ENCODE measurements around the gene SFXN5.

SFXN5 gene

DNA sequence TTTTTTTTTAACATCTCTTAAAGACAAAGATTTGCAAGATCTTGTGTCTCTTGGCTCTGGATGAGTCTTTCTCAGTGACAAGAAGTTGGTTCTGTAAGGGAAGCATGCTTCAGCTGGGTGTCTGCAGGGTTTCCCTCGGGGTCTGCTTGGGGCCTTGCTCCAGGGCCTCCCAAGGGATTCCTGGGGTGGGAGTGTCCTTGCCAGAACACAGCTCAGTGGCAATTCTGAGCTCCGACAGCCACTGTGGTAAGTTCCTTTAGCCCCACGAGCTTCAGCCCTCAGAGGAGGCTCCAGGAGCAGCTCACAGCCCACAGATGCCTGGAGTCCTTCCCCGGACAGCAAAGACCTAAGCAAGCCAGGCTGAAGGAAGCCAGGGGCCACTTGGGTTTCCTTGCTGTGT is 101.8 kb downstream of the SFXN5 start:
- DNase-seq = no peak

DNA sequence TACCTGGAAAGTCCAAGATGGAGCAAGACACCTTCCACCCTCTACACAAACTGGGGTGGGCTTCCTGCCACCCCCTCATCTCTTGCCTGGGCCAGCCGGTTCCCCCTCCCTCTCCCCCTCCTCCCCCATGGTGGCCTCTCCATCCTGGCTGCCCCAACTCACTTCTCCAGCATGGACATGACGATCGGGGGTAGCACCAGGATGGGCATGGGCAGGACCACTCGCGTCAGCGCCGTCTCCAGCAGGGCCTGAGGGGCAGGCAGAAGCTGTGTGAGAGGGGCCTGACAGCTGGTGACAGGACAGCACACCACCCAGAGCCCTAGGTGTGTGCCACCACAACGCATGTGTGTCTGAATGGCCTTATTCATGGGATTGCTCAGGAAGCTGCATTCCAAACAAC is 103.2 kb downstream of the SFXN5 start:
- no peak for DNase-seq

DNA sequence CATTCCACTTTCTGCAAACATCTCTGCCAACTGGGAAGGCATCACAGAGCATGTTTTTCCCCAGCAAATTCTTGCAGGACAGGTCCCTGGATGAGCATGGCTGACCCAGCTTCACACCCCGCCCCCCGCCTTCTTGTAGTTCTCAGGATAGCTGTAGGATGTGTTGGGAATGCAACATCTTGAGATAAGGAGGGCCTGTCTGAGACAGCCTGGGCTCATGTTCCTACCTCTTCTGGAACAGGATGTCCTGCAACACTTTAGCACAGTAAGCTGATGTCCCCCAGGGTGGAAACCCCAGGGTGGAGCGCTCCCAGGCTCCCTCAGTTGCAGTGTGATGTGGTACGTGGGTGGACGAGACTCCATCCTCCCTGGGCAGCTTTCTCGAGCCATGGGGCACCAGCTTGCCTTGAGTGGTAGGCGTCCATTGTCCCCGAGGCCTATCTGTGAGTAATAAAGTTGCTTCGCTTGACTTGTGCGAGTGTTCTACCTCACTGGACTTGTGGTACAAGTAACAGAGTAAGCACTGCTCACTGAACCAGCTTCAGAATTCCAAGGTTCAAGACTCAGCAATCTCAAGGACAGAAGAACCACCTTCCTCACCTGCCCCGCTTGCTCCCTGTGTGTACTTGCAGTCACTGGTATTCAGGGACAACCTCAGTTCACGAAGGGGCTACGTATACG is 105.6 kb downstream of the SFXN5 start:
- no peak for DNase-seq

DNA sequence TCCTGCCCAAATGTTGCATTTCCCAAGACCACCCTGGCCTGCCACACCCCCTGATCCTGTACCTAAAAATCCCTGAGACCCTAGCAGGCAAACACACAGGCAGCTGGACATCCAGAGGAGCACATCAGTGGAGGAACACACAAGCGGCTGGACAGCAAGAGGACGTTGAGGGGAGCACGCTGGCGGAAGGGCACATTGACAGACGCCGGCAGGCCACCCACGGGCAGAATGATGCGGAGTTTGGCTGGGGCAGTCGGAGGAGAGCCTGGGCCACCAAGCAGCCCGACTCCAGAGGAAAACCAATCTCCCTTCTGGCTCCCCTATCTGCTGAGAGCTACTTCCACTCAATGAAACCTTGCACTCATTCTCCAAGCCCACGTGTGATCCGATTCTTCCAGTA is 106.5 kb downstream of the SFXN5 start:
- DNase-seq = no peak

GRCh38 chr2:72964146-72964525 is 107.4 kb downstream of the SFXN5 start:
- DNase-seq = no peak

DNA sequence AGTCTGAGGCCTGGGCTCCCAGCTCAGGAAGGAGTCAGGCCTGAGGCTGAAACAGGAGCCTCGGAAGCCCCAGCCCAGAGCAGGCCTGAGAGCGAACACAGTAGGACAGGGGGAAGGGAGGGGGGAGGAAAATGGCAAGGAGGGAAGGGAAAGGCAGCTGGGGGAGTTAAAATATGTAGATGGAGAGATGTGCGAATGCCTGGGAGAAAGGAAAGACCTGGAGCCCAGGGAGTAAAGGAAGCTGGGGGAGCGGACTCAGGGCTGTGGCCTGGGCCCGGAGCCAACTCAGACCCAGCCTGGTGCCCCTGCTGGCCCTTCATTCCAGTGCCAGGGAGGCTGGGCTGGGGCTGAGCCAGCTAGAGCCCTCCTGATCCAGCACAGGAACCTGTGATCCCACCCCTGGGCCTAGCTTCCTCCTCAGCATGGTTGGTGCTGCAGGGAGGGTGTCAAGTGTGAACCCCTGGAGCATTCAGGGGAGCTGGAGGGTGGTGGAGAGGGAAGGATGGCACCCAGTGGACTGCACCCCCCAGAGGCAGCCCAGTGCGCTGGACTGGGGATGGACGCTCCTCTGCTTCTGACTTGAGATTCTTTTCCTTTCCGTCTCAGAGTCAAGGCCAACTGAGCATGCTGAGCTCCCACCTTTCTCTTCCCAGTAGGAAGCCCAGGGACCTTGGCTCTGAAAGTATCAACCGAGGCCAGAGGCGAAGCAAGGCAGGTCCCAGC is 107.9 kb downstream of the SFXN5 start:
- DNase-seq = no peak

- DNase-seq = no peak
These were observed 108.6 kb downstream of the SFXN5 start for GRCh38 chr2:72962911-72963310.

GRCh38 chr2:72961853-72962468 is 109.6 kb downstream of the SFXN5 start:
- DNase-seq = no peak

DNA sequence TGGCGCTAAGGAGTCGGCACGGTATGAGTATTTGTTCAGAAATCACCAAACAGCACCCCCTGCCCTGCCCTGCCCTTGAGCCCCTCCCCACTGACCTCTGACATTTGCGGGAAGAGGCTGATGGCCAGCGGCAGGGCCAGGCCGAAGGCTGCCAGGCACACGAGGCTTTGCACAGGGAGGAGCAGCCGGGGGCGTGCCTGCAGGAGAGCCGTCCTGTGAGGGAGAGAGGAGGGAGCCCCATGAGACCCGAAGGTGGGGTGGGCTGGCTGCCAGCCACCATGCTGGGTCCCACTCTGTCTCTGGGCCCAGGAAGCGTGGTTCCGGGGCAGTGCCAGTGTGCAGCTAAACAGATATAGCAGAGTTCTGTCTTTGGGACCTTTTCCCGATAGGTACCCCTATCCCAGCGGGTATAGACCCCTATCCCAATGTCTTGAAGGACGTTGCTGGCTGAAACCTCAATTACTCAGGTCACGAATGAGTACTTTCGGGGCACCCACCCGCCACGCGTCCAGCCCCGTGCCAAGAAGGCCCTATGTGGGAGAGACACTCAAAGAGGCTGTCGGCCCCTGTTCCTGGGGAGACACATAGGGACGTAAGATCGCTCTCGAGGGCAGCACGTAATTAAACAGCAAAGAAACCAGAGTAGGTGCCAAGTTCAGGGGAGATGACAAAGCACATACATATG is 110.3 kb downstream of the SFXN5 start:
- no peak for DNase-seq

GRCh38 chr2:72959995-72960981 is 111.2 kb downstream of the SFXN5 start:
- DNase-seq = no peak

DNA sequence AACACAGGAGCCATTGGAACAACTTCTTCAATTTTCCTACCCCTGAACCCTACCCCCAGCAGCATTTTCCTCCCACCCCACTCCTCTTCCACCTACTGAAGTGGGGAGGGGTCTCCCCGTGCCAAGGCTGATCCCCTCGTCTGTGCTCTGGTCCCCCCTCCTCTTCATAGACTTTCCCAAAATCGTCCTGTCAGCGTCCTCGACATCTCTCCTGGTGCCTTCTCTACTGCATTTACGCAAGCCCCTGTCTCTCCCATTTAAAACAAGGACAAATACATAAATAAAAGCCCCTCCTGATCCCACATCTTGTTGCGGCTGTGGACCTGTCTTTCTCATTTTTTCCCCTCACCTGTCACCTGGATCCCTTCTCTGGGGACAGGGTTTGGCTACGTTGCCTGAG is 112.0 kb downstream of the SFXN5 start:
- DNase-seq = no peak

DNA sequence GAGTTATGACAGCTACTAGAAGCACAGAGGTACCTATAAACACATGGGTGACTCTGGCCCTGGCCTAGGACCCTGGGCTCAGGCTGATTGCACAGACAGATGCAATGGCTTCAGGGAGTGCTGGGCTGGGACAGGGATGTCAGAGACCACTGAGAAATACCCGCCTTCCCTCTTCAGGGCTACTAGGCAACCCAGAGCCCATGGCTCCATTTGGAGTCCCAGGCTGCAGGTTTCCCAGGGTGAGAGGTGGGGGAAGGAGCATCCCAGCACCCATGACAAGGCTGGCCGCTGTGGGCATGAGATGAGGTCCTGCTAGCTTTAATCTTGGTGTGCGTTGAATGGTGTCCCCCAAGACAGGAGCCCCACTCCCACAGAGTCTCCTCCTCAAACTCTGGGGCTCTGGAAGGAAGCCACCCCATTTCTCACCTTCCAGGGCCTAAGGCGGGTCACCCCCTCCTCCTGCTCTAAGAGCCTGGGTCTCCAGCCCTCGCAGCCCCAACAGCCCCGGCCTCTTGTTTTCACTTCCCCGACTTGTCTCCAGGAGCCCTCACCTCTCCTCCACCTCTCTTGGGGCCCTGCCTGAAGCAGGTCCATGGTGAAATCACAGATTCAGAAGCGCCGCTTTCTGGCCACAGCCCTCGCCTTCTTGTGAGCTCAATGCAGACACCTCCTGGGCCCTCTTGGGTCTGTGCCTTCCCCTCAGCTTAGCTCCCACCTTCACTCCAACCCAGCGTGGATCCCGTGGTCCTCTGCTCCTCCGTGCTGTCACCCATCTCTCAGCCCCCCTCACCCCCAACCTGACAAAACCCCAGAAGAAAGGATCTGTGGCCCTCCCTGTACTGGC is 112.7 kb downstream of the SFXN5 start:
- no peak for DNase-seq

- DNase-seq = no peak
These were observed 114.6 kb downstream of the SFXN5 start for GRCh38 chr2:72956936-72957335.

- no peak for DNase-seq
These were observed 115.5 kb downstream of the SFXN5 start for GRCh38 chr2:72956050-72956395.

DNA sequence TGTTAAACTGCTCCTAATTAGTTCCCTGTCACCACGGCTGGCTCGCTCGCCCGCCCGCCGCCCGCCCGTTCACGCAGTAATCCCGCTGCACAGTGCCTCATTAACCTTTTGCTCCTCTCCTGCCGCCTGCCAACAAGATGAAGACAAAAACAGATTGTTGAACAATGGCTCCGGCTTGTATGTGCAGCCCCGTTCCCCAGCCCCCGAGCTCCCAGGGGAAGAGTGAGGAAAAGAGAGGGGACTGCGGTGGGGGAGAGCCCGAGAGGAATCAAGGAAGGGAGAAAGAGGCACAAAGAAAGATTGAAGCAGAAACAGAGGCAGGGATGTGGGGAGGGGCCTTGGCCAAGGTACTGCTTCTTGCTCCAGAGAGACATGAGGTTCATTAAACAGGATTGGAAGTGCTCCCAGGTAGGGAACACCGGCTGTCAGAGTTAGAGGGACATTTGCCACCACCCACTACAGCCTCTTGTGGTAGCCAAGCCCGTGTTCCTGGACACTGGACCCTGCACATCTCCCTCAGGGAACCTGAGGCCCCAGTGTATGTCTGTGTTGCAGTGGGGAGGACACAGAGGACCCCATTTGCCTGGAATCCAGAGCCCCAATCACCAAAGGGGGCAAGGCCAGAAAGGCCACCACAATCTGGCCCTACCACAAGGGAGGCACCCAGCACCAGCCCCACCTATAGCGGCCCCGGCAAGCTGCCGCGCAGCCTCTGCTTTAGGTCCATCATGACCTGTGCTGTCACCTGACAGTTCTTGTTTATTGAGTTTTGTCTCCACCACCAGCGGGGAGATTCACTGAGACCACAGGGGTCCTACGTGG is 116.1 kb downstream of the SFXN5 start:
- no peak for DNase-seq

DNA sequence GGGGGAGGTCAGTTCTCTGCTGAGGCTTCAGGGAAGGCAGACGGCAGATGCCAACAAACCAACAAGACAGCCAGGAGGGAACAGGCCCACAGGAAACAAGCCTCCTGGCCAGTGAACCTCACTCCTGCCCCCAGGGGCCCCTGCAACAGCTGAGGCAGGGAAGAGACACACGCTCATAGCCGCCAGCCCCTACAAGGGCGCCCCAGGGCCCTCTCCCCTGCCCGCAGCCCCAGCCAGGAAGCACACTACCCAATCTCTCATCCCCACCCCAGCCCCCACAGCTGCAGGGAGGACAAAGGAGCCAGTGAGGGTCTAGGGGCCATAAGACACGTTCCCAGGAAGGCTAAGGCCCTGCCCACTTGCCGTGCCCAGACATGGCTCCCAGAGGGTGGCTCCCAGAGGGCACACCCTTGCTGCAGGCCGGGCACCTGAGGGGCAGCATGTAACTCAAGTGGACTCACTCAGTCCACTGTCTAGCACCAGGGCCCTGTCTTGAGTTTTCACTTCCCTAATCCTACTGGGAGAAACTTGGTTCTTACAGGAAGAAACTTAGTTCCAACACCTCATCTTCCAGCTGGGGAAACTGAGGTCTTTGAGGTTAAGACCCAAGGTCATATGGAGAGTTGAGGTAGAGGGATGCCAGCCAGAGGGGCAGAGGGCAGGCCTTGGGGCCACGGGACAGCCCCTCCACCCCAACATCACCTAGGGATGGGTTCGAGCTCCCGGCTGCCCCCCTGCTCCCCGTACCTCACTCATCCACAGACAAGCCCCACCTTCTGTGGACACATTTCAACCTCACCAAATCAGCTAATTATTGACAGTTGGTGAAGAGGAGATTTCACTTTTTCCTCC is 116.9 kb downstream of the SFXN5 start:
- DNase-seq = no peak

DNA sequence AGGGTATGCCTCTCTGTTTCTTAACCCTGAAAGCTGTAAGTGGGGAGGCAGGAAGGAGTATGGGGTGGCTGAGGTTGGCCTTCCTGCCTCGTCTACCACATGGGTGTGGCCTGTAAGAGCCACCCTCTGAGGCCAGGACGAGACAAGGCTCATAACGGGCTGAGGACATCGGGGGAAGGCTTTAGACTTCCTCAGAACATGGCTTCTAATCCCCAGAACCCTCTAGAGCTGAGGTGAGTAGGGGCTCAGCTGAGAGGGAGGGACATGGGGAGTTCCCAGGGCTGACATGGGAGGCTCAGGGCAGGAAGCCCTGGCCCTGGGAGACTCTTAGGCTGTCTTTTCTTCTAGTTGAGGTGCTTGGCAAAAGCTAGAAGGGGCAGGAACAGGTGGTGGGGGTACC is 117.5 kb downstream of the SFXN5 start:
- DNase-seq = peak; percentile 14

GRCh38 chr2:72953528-72953927 is 118.0 kb downstream of the SFXN5 start:
- DNase-seq = no peak

GRCh38 chr2:72952961-72953360 is 118.6 kb downstream of the SFXN5 start:
- no peak for DNase-seq
